HEK293T (cell line): Measurements from ENCODE around the gene BCL2.

Source experiments
- CTCF ChIA-PET: fragments of 350-600 bp; formaldehyde crosslinking; extraction: SDS; loops from one replicate; lab custom pipeline; 2021; ENCODE audit warnings: antibody characterized with exemption, inconsistent platforms; lab: Yijun Ruan, JAX
- POLR2A ChIA-PET: fragments of 350-600 bp; formaldehyde crosslinking; extraction: SDS; loops from one replicate; lab custom pipeline; 2020; ENCODE audit warnings: antibody characterized with exemption, inconsistent platforms; lab: Yijun Ruan, JAX
- DNase-seq: peaks from one replicate; pipeline ENCODE4 v3.0.0; 2012; ENCODE audit warnings: mixed read lengths; ENCODE audit errors: extremely low spot score
- ARNT ChIP-seq: fragments of 450-650 bp; IDR thresholded peaks from 2 replicates; pipeline ENCODE4 v1.6.1; 2017; ENCODE audit warnings: mild to moderate bottlenecking
- BHLHE40 ChIP-seq: fragments of 450-650 bp; IDR thresholded peaks from 2 replicates; pipeline ENCODE4 v1.6.1; 2016; ENCODE audit warnings: mild to moderate bottlenecking, moderate library complexity, borderline replicate concordance
- CTBP1 ChIP-seq: fragments of 450-650 bp; IDR thresholded peaks from 2 replicates; pipeline ENCODE4 v1.6.1; 2016; ENCODE audit warnings: borderline replicate concordance
- ELF4 ChIP-seq: fragments of 450-650 bp; IDR thresholded peaks from 2 replicates; pipeline ENCODE4 v1.6.1; 2017; ENCODE audit warnings: antibody characterized with exemption
- FOXA1 ChIP-seq: fragments of 450-650 bp; IDR thresholded peaks from 2 replicates; pipeline ENCODE4 v1.6.1; 2016; ENCODE audit warnings: mild to moderate bottlenecking
- FOXK2 ChIP-seq: fragments of 450-650 bp; IDR thresholded peaks from 2 replicates; pipeline ENCODE4 v1.6.1; 2016; ENCODE audit warnings: mild to moderate bottlenecking
- FOXM1 ChIP-seq: fragments of 450-650 bp; IDR thresholded peaks from 2 replicates; pipeline ENCODE4 v1.6.1; 2017; ENCODE audit warnings: mild to moderate bottlenecking, borderline replicate concordance
- HDGF ChIP-seq: fragments of 450-650 bp; IDR thresholded peaks from 2 replicates; pipeline ENCODE4 v1.6.1; 2017; ENCODE audit warnings: antibody characterized with exemption, borderline replicate concordance
- L3MBTL2 ChIP-seq: fragments of 450-650 bp; conservative IDR thresholded peaks from 2 replicates; pipeline ENCODE4 v1.6.1; 2016; ENCODE audit warnings: mild to moderate bottlenecking
- LEF1 ChIP-seq: fragments of 450-650 bp; IDR thresholded peaks from 2 replicates; pipeline ENCODE4 v1.6.1; 2017; ENCODE audit warnings: mild to moderate bottlenecking, borderline replicate concordance
- NFRKB ChIP-seq: fragments of 450-650 bp; IDR thresholded peaks from 2 replicates; pipeline ENCODE4 v1.6.1; 2016; ENCODE audit warnings: mild to moderate bottlenecking, moderate library complexity
- SP1 ChIP-seq: fragments of 450-650 bp; IDR thresholded peaks from 2 replicates; pipeline ENCODE4 v1.6.1; 2017
- SUZ12 ChIP-seq: fragments of 450-650 bp; IDR thresholded peaks from 2 replicates; pipeline ENCODE4 v1.6.1; 2016; ENCODE audit warnings: mild to moderate bottlenecking
- TARDBP ChIP-seq: fragments of 450-650 bp; IDR thresholded peaks from 2 replicates; pipeline ENCODE4 v1.6.1; 2016
- ZNF384 ChIP-seq: fragments of 450-650 bp; IDR thresholded peaks from 2 replicates; pipeline ENCODE4 v1.6.1; 2016
- TF ChIP-seq, protein P1 (sequence below): fragments of 450-650 bp; IDR thresholded peaks from 2 replicates; pipeline ENCODE4 v1.6.1; 2016

Gene BCL2

DNA sequence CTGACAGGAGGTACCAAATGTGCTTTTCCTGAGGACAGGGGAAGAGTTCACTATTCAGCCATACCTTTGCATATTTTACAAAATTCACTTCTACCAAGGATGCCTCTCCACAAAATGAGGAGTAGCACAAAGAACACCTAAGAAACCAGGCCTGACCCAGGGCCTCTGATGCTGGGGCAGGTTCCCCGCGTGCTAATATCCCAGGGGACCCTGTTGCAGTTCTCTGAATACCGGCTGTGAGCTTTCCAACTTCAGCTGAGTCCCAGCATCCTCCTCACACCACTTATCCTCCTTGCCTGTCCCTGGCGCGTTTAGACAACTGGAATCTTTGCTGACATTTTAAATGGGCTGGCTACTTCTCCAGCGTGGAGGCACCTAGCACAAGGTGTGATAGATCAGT, 142.3 kb downstream of the BCL2 start:
- ChIA-PET CTCF (no interaction called here), POLR2A (no interaction called here)
- DNase-seq = no peak
- TF ChIP-seq ZNF384 = no peak
- no peak for TF ChIP-seq ARNT
- TF ChIP-seq LEF1 = no peak
- TF ChIP-seq L3MBTL2 = no peak

GRCh38 chr18:63175264-63175663, 144.3 kb downstream of the BCL2 start:
- ChIA-PET POLR2A (no interaction called here), CTCF (no interaction called here)
- no peak for DNase-seq
- TF ChIP-seq FOXM1 (no peak), FOXA1 (no peak), HDGF (no peak), SP1 (no peak), NFRKB (no peak), SUZ12 (no peak), ARNT (no peak), CTBP1 (no peak), ZNF384 (no peak), FOXK2 (no peak), LEF1 (no peak), TARDBP (no peak), L3MBTL2 (no peak)
- TF ChIP-seq, protein P1, sequence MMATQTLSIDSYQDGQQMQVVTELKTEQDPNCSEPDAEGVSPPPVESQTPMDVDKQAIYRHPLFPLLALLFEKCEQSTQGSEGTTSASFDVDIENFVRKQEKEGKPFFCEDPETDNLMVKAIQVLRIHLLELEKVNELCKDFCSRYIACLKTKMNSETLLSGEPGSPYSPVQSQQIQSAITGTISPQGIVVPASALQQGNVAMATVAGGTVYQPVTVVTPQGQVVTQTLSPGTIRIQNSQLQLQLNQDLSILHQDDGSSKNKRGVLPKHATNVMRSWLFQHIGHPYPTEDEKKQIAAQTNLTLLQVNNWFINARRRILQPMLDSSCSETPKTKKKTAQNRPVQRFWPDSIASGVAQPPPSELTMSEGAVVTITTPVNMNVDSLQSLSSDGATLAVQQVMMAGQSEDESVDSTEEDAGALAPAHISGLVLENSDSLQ = no peak

GRCh38 chr18:63173983-63174382, 145.6 kb downstream of the BCL2 start:
- TF ChIP-seq FOXK2 (no peak), FOXM1 (no peak), LEF1 (no peak), CTBP1 (no peak), NFRKB (no peak), ZNF384 (no peak), TARDBP (no peak)
- TF ChIP-seq, protein P1 = no peak
- no peak for DNase-seq
- CTCF ChIA-PET = no interaction called here

DNA sequence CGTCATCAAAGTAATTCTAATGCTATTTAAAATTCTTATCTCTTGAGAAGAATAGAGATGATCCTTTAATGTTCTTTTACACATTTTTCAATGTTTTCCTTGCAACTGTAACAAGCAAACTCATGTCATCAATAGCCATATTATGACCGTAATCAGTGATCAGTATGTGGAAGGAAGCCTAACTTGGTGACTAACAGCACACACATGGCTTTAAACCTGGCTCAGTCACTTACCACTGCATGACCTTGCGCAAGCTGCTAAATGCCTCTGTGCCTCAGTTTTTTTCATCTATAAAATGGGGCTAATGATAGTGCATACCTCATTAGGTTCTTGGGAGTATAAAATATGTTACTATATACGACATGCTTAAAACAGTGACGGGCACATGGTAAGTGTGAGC, 149.7 kb downstream of the BCL2 start:
- ChIA-PET POLR2A (no interaction called here), CTCF (no interaction called here)
- TF ChIP-seq CTBP1 (no peak), L3MBTL2 (no peak), BHLHE40 (no peak)
- no peak for DNase-seq

More at GRCh38 chr18:63173983-63174382, 145.6 kb downstream of the BCL2 start:
- POLR2A ChIA-PET = no interaction called here

GRCh38 chr18:63168287-63168686, 151.3 kb downstream of the BCL2 start:
- POLR2A ChIA-PET = no interaction called here
- DNase-seq = no peak
- CTCF ChIA-PET = no interaction called here
- no peak for TF ChIP-seq ARNT
- TF ChIP-seq SP1 = no peak
- TF ChIP-seq SUZ12 = no peak
- no peak for TF ChIP-seq CTBP1
- TF ChIP-seq FOXK2 = no peak
- TF ChIP-seq L3MBTL2 = no peak
- no peak for TF ChIP-seq BHLHE40
- TF ChIP-seq NFRKB = no peak
- no peak for TF ChIP-seq TARDBP
- TF ChIP-seq FOXA1 = no peak
- no peak for TF ChIP-seq LEF1

GRCh38 chr18:63166142-63166541, 153.4 kb downstream of the BCL2 start:
- TF ChIP-seq SUZ12 (no peak), TARDBP (no peak), BHLHE40 (no peak)
- DNase-seq = no peak
- ChIA-PET POLR2A (no interaction called here), CTCF (no interaction called here)

GRCh38 chr18:63164396-63164795, 155.2 kb downstream of the BCL2 start:
- TF ChIP-seq FOXA1 (no peak), BHLHE40 (no peak), HDGF (no peak), ZNF384 (no peak), NFRKB (no peak), FOXM1 (no peak), LEF1 (no peak), CTBP1 (no peak), SP1 (no peak), ELF4 (no peak), TARDBP (no peak), L3MBTL2 (no peak), FOXK2 (no peak)
- TF ChIP-seq, protein P1 = no peak
- ChIA-PET POLR2A (no interaction called here), CTCF (interaction anchor here (0.8 kb wide), 1 partner anchor 10 kb away, joined by 3 read pairs; no protein-coding TSS in a partner anchor)
- DNase-seq = no peak
